Left colon (tissue), 2 donors: ENCODE measurements around the gene CLTC. TPM values are rescaled to one million over a fixed set of nuclear protein-coding genes. Genes with fewer than 3 reads are reported as not detected.

Experiments used
- ATAC-seq: fragments of 200-7000 bp; cut with Tn5 transposase; one replicate; pipeline ENCODE4 v1.9.1; 2020; ENCODE audit warnings: mild to moderate bottlenecking, moderate library complexity
- DNase-seq, 2 donors: peaks; one replicate each; pipeline ENCODE4 v3.0.0-alpha.2; 2020
- intact Hi-C, 2 donors: fragments of 100-400 bp; cut with DNase I in 1 of 2; cut with micrococcal nuclease in 1 of 2; formaldehyde crosslinking; loops; one replicate each; pipeline versions ENCODE4 v1.11.2 to v1.14.0; 2022; cut with DNase I, micrococcal nuclease
- total RNA-seq, 2 donors: library from RNA; stranded (reverse); fragmentation: NEBNext Ultra II Directional; extraction: Animal tissue kit (Norgen Biotek cat#: 25700); gene quantifications; one replicate each; pipeline ENCODE4 v1.2.1, GENCODE V29; 2021
- donor health status: DM: no; HTN: no; CAD: no.
- donor health status: DM: yes; HTN: yes; CAD: no.

The CLTC gene
- total RNA-seq, 2 donors from 2014 or later, result 295 to 329 TPM

DNA sequence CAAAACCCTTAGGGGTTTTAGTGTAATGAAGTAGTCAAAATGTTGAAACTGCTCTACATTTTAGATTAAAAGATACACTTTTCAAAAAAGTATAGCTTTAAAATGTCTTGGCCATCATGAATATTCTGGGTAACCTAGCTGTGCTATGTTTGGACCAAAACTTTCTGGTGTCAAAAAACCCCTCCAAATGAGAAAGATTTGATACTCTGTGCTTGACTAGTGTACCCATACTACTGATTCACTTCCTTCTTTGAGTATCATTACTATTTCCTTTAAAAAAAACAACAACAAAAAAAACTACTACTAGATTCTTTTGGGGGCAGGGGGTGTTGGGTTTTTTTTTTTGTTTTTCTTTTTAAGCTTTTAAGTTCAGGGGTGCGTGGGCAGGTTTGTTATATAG, 50.2 kb downstream of the CLTC start:
- intact Hi-C loops, result loop anchor here in 1 of 2 donors (10.0 kb wide), 1 partner anchor 385 kb away; no protein-coding TSS in a partner anchor
- no peak for DNase-seq
- no peak for ATAC-seq

- peak; percentile 19 for ATAC-seq
- intact Hi-C loops, result loop anchor here in 1 of 2 donors (10.0 kb wide), 1 partner anchor 383 kb away; no protein-coding TSS in a partner anchor
- no peak for DNase-seq
Measured at GRCh38 chr17:59671386-59671785, 51.7 kb downstream of the CLTC start.

DNA sequence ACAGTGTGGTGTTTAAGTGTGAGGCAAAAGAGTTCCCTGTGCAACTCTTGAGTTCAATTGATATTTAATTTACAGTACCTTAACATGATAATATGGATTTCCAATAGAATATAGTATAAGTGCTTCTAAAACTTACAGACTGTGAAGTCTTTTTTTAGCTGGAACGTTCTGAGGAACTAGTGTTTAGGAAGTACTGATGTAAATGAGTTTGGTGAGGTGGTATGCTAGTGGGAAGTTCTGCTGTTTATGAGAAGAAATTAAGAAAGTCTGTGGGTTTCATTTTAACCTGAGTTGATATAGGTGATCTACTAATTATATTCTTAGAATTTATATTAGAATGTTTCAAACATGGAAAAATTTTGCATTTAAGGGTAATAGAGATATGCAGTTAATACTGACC, 55.5 kb downstream of the CLTC start:
- no peak for ATAC-seq
- no peak for DNase-seq
- intact Hi-C loops, result loop anchor here in 1 of 2 donors (10.0 kb wide), 1 partner anchor 380 kb away; no protein-coding TSS in a partner anchor

GRCh38 chr17:59676716-59677115, 57.0 kb downstream of the CLTC start:
- DNase-seq, result no peak
- ATAC-seq, result peak; percentile 27
- intact Hi-C loops, result loop anchor here in 1 of 2 donors (10.0 kb wide), 1 partner anchor 378 kb away; no protein-coding TSS in a partner anchor

DNA sequence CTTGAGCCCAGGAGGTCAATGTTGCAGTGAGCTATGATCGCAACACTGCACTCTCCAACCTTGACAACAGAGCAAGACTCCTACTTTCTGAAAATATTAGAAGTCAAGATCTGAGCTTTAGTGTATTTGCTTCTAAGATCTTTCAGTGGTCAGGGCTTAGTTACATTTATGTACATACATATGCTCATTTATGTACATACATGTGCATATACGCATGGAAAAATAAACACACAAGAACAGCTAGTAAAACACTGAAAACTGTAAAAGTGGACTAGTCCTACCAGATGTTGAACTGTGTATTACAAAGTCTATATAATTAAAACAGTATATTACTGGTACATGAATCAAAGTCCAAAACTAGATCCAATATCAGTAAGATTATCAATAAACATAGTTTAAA, 59.2 kb downstream of the CLTC start:
- intact Hi-C loops, result loop anchor here in 1 of 2 donors (10.0 kb wide), 1 partner anchor 376 kb away; no protein-coding TSS in a partner anchor
- no peak for DNase-seq
- ATAC-seq, result peak; percentile 62

GRCh38 chr17:59680314-59680713, 60.6 kb downstream of the CLTC start:
- no peak for DNase-seq
- intact Hi-C loops, result no loop called here
- no peak for ATAC-seq

GRCh38 chr17:59683283-59683682, 63.6 kb downstream of the CLTC start:
- ATAC-seq (peak; percentile 79), DNase-seq (no peak)
- intact Hi-C loops, result no loop called here

GRCh38 chr17:59684967-59685366, 65.3 kb downstream of the CLTC start:
- intact Hi-C loops, result no loop called here
- no peak for DNase-seq
- ATAC-seq, result no peak

GRCh38 chr17:59688008-59688407, 68.3 kb downstream of the CLTC start:
- ATAC-seq, result no peak
- intact Hi-C loops, result no loop called here
- no peak for DNase-seq

DNA sequence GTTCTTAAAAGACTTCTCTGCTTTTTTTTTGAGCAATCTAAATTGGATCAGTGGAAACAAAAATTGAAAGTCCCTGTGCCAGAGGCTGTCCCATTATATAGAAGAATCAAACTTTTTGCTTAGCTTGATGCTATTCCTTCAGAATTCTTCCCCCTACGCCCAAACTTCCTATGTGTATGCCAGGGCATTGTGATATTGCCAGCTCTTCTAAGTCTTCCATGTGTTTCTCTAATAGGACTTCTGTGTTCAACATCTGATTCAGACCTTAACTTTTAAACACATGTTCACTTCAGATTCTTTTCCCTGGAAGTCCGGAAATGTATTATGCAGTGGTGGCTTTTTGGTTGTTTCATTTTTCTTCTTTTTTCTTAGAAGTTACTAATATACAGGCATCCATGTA, 68.8 kb downstream of the CLTC start:
- intact Hi-C loops, result no loop called here
- no peak for ATAC-seq
- no peak for DNase-seq

DNA sequence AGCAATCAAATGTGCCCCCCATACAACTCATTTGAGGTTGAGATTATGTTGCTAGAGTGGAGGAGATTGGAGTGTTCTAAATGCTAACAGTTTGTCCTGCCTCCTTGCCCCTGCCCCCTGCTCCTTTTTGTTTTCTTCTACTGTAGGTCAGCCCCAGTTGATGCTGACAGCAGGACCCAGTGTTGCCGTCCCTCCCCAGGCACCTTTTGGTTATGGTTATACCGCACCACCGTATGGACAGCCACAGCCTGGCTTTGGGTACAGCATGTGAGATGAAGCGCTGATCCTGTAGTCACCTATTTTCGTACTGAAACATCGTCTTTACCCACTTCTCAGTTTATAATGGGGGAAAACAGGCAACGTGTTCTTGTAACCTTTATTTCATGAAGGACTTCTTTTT, 73.9 kb downstream of the CLTC start:
- ATAC-seq (no peak), DNase-seq (no peak)
- intact Hi-C loops, result no loop called here

GRCh38 chr17:59694344-59694743, 74.6 kb downstream of the CLTC start:
- DNase-seq (no peak), ATAC-seq (no peak)
- intact Hi-C loops, result no loop called here

DNA sequence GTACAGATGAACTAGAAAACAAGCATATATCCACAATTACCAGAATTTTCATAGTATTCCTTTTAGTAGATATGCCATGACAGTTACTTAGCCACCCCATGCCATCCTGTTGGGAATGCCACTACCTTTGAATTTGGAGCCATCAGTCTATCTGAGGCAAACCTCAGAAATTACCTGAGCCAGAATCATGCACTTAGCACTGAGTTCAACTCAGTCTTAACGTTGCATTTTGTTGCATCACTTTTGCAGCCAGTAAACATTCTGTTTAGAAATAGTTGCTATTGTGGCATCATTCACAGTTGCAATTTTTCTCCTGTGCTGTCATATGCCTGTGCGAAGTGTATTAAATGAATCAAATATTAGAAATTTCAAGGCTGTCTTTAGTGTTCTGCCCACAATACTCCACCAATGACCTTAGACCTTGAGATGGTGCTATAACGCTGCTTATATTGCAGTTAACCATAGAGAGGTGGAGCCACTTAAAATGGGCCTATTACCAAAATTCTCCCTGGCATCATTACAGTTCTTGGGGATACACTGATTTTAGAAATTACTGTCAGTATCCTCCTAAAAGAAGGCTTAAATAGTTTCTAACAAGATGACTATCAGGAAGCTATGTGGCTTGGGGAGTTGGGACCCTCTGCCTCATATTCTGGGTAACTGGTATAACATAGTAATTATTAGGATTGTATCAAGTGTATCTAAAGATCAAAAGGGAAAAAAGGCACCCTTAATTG, 76.4 kb downstream of the CLTC start:
- ATAC-seq (peak; percentile 31), DNase-seq (no peak)
- intact Hi-C loops, result no loop called here

DNA sequence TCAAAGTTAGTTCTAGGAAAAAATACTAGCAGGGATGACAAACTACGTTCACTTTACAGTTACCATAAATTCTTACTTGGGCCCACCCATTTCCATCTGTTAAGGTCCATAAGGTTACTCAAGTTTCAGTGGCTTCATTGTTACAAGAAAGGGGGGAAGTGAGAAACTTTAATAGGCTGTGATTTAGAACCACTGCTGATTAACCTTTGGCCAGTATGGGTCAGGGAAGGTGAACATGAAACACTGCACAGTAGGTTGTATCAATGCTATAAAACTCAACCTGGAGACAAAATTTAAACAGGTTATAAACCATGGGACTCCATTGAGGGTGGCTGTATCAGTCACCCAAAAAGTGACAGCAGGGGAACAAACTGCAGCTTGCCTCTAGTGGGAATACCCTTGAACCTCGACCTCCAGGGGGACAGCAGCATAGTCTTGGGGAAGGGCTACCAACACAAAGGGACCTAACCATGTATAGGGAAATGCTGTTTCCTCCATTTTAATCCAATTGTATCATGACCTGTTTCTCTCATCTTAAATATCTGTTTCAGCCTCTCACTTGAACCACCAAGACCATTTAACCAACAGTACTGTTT, 77.1 kb downstream of the CLTC start:
- ATAC-seq (peak; percentile 74), DNase-seq (no peak)

GRCh38 chr17:59698143-59698542, 78.4 kb downstream of the CLTC start:
- ATAC-seq (no peak), DNase-seq (no peak)
- intact Hi-C loops, result no loop called here

More for the DNA sequence above, 77.1 kb downstream of the CLTC start:
- intact Hi-C loops, result no loop called here

DNA sequence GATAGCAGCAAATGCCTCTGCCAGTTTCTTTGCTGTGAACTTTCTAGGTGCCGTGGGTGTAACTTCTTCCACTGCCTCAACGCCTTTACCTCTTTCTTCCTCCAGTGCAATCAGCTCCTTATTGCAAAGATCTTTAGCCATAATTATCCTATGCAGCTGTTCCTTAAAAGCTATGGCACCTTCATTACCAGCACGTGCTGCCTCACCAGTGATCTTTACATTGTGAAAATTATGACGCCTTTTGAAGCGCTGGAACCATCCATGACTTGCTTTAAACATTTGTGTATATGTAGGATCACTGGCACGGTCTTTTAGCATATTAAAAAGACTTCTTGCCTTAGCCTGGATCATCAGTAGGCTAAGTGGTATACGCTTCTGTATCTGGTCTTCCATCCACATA, 79.5 kb downstream of the CLTC start:
- no peak for ATAC-seq
- intact Hi-C loops, result no loop called here
- DNase-seq, result no peak

GRCh38 chr17:59699786-59700185, 80.1 kb downstream of the CLTC start:
- ATAC-seq, result no peak
- DNase-seq, result no peak
- intact Hi-C loops, result no loop called here

GRCh38 chr17:59702304-59702703, 82.6 kb downstream of the CLTC start:
- ATAC-seq, result no peak

DNA sequence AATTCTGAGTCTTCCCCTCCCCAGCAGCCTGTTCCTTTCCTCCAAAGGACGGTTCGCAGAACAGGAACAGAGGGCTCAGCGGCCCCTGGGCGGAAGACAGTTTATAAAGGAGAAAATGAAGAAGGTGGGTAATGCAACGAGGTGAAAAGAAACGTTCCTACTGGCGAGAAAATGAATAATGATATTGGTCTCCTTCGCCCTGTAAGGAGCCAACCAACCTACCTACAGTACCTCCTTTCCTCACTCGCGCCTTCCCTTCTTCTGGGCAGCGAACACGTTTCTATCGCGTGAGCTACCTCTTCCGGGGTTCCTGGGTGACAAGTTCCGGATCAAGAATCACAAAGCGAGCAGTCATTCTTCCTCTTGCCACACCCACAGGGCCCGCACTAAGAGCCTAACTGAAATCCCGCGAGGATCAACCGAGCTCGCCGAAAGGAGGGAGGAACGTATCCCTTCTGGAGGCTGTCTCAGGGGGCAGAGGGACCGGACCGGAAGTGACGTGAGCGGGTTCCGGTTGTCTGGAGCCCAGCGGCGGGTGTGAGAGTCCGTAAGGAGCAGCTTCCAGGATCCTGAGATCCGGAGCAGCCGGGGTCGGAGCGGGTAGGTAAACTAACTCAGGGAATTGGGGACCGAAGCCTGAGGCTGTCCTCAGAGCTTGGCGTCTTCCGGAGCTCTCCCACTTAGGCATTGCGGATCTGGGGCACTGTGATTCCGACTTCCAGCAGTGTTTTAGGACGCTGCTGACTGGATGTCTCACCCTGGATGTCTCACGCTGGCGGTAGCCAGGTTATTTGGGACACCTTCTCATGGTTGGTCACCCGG, 87.7 kb downstream of the CLTC start, which contains the start of the genes PTRH2 and VMP1:
Gene PTRH2 (minus strand): TSS at position 282 of the 822 bp plus-strand sequence. CDS start 9,452 bp downstream, outside the sequence.
Gene VMP1 (plus strand): TSS at position 506 of the 822 bp plus-strand sequence. CDS start 23,793 bp downstream, outside the sequence.
- intact Hi-C loops, result no loop called here
- DNase-seq, result peak; percentile 97 to 99
- ATAC-seq, result peak; percentile 95

More at GRCh38 chr17:59702304-59702703, 82.6 kb downstream of the CLTC start:
- intact Hi-C loops, result no loop called here
- DNase-seq, result no peak
